Measurements from ENCODE around the gene C2CD2.
A peak's percentile ranks its signal among the peaks of the same experiment; 100 is the strongest.

Gene C2CD2

DNA sequence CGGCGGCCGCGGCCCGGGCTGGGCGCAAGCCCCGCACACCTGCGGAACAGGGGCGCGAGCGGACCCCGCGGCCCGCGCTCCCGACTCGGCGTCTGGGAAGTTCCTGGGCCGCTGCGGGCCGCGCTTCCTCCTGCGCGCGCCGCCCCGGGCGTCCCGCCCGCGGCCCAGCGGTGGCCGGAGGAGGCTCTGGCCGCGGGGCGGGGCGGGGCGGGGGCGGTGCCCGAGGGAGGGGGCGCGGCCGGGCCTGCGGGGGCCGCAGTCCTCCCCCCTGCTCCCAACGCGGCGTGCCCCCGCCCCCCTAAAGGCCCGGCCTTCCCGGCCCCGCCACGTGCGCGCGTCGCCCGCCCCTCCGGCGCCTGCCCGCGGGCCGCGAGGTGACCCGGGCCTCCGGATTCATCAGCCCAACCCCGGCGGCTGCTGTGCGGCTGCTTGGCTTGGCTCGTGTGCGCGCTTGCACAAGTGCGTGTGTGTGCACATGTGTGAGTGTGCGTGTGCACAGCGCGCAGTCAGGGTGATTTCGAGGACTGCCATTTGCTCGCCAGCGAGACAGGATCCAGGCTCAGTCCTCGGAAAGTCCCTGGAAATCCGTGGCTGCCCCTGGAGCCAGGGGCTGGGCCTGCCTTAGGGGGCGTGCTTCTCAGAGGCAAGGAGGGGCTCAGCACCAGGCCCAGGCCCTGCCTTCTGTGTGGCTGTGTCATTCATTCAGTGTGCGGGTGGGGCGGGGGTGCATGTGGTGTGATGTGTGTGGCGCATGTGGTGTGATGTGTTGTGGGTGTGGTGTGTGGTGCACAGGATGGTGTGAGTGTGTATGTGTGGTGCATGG is at the start of gene C2CD2:
Gene C2CD2, minus strand, starts transcription at position 188 of the 823 bp plus-strand sequence. CDS start 370 bp downstream, outside the sequence.
- peak within 1 kb of the TSS; percentile 80 for H3K4me3 Mint-ChIP-seq
- peak; percentile 71 for DNase-seq
- peaks cover 64% of the 10 kb centered on the region for H3K4me1 Mint-ChIP-seq
- peaks cover 41% of the 10 kb centered on the region for H3K27me3 Mint-ChIP-seq (ENCODE audit: low read depth, poor library complexity)
- no peaks in the 10 kb centered on the region for H3K36me3 Mint-ChIP-seq (ENCODE audit: low read depth)
- H3K9me3 Mint-ChIP-seq, result no peaks in the 10 kb centered on the region
- TF ChIP-seq, protein P1, sequence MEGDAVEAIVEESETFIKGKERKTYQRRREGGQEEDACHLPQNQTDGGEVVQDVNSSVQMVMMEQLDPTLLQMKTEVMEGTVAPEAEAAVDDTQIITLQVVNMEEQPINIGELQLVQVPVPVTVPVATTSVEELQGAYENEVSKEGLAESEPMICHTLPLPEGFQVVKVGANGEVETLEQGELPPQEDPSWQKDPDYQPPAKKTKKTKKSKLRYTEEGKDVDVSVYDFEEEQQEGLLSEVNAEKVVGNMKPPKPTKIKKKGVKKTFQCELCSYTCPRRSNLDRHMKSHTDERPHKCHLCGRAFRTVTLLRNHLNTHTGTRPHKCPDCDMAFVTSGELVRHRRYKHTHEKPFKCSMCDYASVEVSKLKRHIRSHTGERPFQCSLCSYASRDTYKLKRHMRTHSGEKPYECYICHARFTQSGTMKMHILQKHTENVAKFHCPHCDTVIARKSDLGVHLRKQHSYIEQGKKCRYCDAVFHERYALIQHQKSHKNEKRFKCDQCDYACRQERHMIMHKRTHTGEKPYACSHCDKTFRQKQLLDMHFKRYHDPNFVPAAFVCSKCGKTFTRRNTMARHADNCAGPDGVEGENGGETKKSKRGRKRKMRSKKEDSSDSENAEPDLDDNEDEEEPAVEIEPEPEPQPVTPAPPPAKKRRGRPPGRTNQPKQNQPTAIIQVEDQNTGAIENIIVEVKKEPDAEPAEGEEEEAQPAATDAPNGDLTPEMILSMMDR (IDR thresholded peaks at IDR 0.05), result no peak
- H3K27ac Mint-ChIP-seq, result peak within 1 kb of the TSS; percentile 47

- DNase-seq, result no peak
- TF ChIP-seq, protein P1 (IDR thresholded peaks at IDR 0.05), result no peak
- Mint-ChIP-seq H3K4me1 (peaks cover 15% of the 10 kb centered on the region), H3K36me3 (ENCODE audit: low read depth) (peaks cover 68% of the 10 kb centered on the region), H3K9me3 (peaks cover 8% of the 10 kb centered on the region), H3K27me3 (ENCODE audit: low read depth, poor library complexity) (no peaks in the 10 kb centered on the region), H3K27ac (peak overlapping the region; percentile 5), H3K4me3 (no peak overlapping the region)
Observed at GRCh38 chr21:42003051-42003461, 49.2 kb upstream of the C2CD2 start.

GRCh38 chr21:42002421-42002958 is 48.7 kb upstream of the C2CD2 start:
- peaks cover 12% of the 10 kb centered on the region for H3K9me3 Mint-ChIP-seq
- peaks cover 15% of the 10 kb centered on the region for H3K4me1 Mint-ChIP-seq
- peaks cover 68% of the 10 kb centered on the region for H3K36me3 Mint-ChIP-seq (ENCODE audit: low read depth)
- H3K4me3 Mint-ChIP-seq, result no peak overlapping the region
- H3K27ac Mint-ChIP-seq, result no peak overlapping the region
- TF ChIP-seq, protein P1 (IDR thresholded peaks at IDR 0.05), result no peak
- no peaks in the 10 kb centered on the region for H3K27me3 Mint-ChIP-seq (ENCODE audit: low read depth, poor library complexity)
- DNase-seq, result no peak

- Mint-ChIP-seq H3K27ac (no peak overlapping the region), H3K27me3 (ENCODE audit: low read depth, poor library complexity) (no peaks in the 10 kb centered on the region), H3K4me3 (no peak overlapping the region), H3K36me3 (ENCODE audit: low read depth) (peaks cover 70% of the 10 kb centered on the region), H3K9me3 (peaks cover 19% of the 10 kb centered on the region), H3K4me1 (peaks cover 15% of the 10 kb centered on the region)
- TF ChIP-seq, protein P1 (IDR thresholded peaks at IDR 0.05), result no peak
- no peak for DNase-seq
Observed at GRCh38 chr21:42001781-42002180, 48.0 kb upstream of the C2CD2 start.

GRCh38 chr21:42000908-42001307 is 47.1 kb upstream of the C2CD2 start:
- Mint-ChIP-seq H3K36me3 (ENCODE audit: low read depth) (peaks cover 72% of the 10 kb centered on the region), H3K4me3 (no peak overlapping the region), H3K27ac (no peak overlapping the region), H3K27me3 (ENCODE audit: low read depth, poor library complexity) (no peaks in the 10 kb centered on the region), H3K4me1 (peaks cover 10% of the 10 kb centered on the region), H3K9me3 (peaks cover 27% of the 10 kb centered on the region)
- TF ChIP-seq, protein P1 (IDR thresholded peaks at IDR 0.05), result no peak
- DNase-seq, result no peak
